Kasumi-1 (cell line): ENCODE data around the gene CACNA2D1.

ENCODE experiments used
- DNase-seq, 2 experiments: peaks; one replicate each; lab custom pipeline; 2025; lab: John Stamatoyannopoulos, UW

Gene CACNA2D1

GRCh38 chr7:82443547-82444219, at the start of gene CACNA2D1:
CACNA2D1 (minus strand) TSS chr7:82443777.
- peak in 1 of 2 experiments; percentile 43 for DNase-seq

DNA sequence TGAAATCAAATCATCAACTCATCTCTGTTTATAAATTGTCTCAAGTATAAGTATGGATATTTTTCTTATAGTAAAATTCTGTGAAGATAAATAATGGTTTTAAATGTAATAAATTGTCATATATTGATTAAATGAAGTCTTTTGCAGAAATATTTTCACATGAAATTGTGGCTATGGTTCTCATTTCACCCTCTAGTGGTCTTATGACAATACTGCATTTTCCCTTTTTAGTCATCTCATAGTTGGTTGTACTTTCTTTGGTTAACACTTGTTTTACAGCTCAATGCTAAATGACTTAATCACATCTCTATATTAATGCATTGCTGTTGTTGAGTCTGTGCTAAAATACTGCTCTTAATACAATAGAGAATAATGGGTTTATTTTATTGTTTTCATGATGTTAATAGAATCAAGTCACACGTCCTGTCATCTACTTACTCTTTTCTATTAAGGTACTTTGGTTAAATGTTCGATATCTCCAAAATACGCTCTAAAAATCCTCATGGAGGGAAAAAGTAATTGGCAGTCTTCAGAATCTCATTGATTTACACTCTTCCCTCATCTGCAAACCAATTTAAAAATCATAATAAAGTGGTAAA, 38.0 kb upstream of the CACNA2D1 start:
- DNase-seq: peak; percentile 38 to 63

GRCh38 chr7:82477733-82478515, 34.3 kb upstream of the CACNA2D1 start:
- no peak for DNase-seq

- DNase-seq: no peak
These were observed 29.4 kb upstream of the CACNA2D1 start for GRCh38 chr7:82472966-82473365.

DNA sequence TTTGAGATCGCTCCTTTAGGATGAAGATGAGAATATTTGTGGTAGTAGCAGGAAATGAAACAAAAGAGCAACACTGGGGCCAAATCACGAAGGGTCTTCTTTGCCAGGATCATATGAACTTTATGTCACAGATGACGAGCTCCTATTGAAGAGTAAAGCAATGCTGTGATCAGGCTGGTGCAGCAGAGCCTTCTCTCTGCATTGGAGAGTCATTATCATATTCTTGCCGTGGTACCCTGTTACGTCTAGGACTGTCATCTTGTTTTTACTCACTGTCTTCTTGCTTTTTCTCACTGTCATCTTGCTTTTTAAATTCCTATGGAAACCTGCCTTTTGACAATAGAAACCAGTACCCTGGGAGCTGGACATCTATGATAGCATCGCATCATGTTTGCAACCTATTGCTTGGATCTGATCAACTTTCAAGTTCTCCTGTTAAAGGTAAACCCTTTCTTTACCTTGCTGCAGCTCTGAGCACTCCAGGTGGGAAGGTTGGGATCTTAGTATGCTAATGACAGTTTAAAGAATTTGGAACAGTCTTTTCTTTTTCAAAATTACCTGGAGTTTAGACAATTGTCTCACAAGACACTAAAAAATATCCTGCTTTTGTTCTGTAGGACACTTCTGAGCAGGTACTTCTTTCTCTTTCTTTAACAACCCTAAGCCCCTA, 27.9 kb upstream of the CACNA2D1 start:
- DNase-seq: no peak

DNA sequence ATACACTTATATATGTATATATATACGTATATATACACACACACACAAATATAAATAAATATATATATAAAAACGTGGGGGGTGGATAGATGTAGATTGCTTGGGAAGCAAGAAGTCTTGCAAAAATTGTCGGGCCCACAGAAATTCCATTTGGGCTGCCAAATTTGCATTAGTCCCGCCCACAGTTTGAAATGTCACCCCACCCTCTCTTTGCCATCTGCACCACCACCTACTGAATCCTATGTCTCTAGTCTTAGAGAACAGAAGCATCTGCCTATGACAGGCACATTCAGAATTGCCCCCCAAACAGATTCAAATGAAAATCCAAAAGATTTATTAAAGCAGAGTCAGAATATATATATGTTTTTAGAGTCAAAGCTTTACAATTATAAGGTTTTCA, 25.6 kb upstream of the CACNA2D1 start:
- DNase-seq: no peak

DNA sequence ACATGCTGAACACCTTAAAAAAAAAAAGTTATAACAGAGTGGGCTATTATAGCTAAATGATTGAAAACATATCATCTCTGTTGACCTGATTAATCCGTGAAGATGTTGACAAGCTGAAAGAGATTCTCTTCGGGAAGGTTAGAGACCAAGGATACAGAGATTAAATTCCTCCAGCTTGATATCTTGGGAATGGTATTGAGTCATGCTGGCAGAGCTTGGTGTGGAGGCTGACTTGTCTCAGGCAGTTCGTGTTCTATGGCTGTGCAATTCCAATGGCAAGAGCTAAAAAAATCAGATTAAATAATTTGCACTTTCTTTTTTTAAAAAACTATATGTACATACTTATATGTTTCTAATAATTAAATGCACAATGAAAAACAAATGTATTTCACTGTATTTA, 24.9 kb upstream of the CACNA2D1 start:
- DNase-seq: no peak

DNA sequence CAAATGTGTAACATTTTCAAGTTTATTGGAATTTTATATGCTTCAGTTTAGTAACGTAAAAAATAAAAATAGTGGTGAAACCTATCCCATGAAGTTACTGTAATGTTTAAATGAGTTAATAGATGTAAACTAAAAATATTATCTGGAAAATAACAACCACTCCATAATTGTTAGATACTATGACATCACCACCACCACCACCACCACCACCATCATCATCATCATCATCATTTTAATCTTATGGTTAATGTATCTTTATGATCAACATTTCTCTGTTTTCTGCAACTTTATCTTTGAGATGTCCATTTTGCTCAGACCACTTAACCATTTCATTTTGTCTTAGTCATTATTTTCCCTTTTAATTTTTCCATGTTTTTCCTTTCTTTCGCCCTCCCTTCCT, 23.4 kb upstream of the CACNA2D1 start:
- DNase-seq: no peak

GRCh38 chr7:82464372-82464771, 20.8 kb upstream of the CACNA2D1 start:
- DNase-seq: no peak

DNA sequence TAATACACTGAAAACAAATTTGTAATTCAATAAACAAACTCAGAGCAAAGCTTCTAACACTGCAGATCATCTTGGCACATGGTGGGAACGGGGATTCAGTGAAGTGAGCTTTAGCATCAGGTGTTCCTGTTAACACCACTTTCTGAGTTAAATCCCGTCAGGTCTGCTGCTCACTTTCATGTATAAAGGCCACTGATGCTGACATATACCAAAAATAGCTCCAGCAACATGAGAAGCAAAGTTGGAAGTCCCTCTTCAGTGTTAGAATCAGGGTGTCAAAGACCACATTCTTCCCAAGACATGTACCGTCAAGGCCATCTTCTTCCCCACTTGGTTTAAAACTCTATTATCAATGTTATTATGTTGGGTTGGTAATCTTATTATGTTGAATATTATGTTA, 11.7 kb upstream of the CACNA2D1 start:
- DNase-seq: no peak

- no peak for DNase-seq
These were observed 7.2 kb upstream of the CACNA2D1 start for GRCh38 chr7:82450759-82451158.

- DNase-seq: no peak
These were observed 6.3 kb upstream of the CACNA2D1 start for GRCh38 chr7:82449910-82450309.

DNA sequence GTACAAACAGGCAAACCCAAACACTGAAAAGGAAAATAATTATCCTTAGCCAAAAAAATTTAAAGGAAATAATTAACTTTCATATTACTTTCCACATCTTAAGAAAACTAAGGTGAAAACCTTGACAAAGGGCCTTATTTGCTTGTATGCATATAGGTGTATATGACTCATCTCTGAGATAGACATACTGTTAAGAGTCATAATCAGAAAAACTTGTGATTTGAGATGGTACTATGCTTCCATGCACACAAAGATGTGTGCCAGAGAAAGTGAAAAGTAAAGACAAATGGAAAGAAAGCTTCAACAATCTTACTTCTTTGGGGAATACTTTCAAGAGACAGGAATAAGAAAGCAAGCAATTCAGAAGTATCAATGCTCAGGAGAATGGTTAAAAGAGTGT, 3.3 kb upstream of the CACNA2D1 start:
- DNase-seq: no peak

DNA sequence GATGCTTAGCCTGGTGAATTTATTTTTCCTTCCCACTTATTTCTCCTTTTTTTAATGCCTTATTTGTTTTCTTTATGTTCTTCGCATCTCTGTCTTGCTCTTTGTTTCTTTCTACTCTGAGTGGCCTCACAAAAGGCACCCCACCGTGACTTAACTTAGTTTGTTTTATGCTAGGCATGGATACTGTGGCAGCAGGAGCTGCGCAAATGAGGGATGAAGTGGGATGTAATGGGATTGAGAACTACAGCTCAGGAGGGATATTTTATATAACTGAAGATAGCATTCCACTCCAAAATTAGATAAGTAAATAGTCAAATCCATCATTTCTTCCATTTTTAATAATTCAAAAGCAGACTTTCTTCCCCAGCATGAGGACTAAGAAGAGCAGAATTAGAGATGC, 1.7 kb upstream of the CACNA2D1 start:
- no peak for DNase-seq

- DNase-seq: no peak
These were observed 788 bp upstream of the CACNA2D1 start for GRCh38 chr7:82444220-82444909.

- DNase-seq: no peak
These were observed 486 bp downstream of the CACNA2D1 start for GRCh38 chr7:82443036-82443546.

DNA sequence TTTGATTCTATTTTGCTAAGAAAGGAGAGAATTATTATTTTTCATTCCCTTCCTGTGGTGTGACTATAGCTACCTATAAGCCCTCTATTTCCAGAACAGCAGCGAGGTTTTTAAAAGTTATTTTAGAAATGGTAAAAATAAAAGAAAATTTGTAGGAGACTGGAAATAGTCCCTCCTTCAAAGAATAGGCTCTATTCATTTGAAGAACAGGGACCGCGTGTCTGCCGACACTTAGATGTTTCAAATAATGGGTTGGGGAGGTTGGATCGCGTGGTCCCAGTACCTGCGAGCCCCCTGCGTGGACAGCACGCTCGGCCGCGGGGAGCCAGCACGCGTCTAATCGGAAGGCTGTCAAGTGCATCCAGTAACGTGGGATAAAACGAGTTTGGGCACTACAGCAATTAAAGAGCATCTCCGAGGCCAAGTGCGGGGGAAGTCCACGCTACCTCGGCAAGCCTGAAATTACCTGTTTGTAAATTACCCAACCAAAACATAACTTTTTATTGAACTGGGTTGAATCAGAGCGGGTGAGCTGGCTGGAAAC, 1.0 kb downstream of the CACNA2D1 start:
- DNase-seq: no peak

GRCh38 chr7:82441669-82442478, 1.7 kb downstream of the CACNA2D1 start:
- DNase-seq: no peak

DNA sequence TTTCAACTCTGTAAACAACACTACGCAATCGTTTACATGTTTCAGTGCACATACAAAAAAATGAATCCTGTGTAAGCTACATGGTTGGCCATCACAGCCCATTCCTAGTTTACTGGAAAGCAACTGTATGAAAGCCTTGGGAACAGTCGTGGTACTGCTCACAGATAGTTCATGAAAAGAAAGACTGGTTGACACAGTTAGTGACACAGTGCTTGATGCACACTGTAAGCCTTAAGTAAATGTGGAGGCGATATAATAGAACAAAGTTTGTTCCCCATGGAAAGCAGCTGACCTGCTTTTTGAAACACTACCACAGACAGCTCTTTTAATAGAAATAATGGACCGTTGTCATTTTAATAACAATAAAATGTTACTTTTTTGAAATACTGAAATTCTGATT, 5.1 kb downstream of the CACNA2D1 start:
- no peak for DNase-seq

GRCh38 chr7:82435769-82436168, 7.8 kb downstream of the CACNA2D1 start:
- DNase-seq: no peak
